Measurements from ENCODE around the gene STIM2.

GRCh38 chr4:27024805-27025204 lies 164.2 kb downstream of the STIM2 start:
- no peak for TF ChIP-seq NFRKB (IDR thresholded peaks at IDR 0.05)
- TF ChIP-seq BHLHE40 (IDR thresholded peaks at IDR 0.05; ENCODE audit: borderline replicate concordance) = no peak
- no peak for TF ChIP-seq FOXM1 (IDR thresholded peaks at IDR 0.05; ENCODE audit: borderline replicate concordance)
- no peak for TF ChIP-seq ELF4 (IDR thresholded peaks at IDR 0.05)
- TF ChIP-seq SP1 (IDR thresholded peaks at IDR 0.05) = no peak
- TF ChIP-seq FOXK2 (IDR thresholded peaks at IDR 0.05) = no peak
- TF ChIP-seq HDGF (IDR thresholded peaks at IDR 0.05; ENCODE audit: borderline replicate concordance) = no peak
- no peak for TF ChIP-seq SUZ12 (IDR thresholded peaks at IDR 0.05)
- TF ChIP-seq L3MBTL2 (conservative IDR thresholded peaks at IDR 0.05) = no peak
- no peak for TF ChIP-seq FOXA1 (IDR thresholded peaks at IDR 0.05)
- no peak for TF ChIP-seq ARNT (IDR thresholded peaks at IDR 0.05)
- no peak for TF ChIP-seq ZNF384 (IDR thresholded peaks at IDR 0.05)
- TF ChIP-seq PKNOX1 (IDR thresholded peaks at IDR 0.05) = no peak
